Mesothelial cell of epicardium (in vitro differentiated cells): Measurements from ENCODE around the gene CD36. TPM values are rescaled to one million over a fixed set of nuclear protein-coding genes. Genes with fewer than 3 reads are reported as not detected.

Experiments
- DNase-seq, 2 experiments: peaks; one replicate each; pipeline ENCODE4 v3.0.0; 2021; ENCODE audit warnings: low spot score in 2 of 2; ENCODE audit not compliant: unreplicated experiment in 2 of 2
- H3K27ac Mint-ChIP-seq: 2 replicates; pipeline ENCODE4 v1.8.0; 2021; ENCODE audit warnings: mixed read lengths
- H3K27me3 Mint-ChIP-seq: 2 replicates; pipeline ENCODE4 v1.8.0; 2021; ENCODE audit warnings: low read depth, mixed read lengths
- H3K36me3 Mint-ChIP-seq: 2 replicates; pipeline ENCODE4 v1.8.0; 2021; ENCODE audit warnings: mixed read lengths
- H3K4me1 Mint-ChIP-seq: 2 replicates; pipeline ENCODE4 v1.8.0; 2021; ENCODE audit warnings: mixed read lengths
- H3K4me3 Mint-ChIP-seq: 2 replicates; pipeline ENCODE4 v1.8.0; 2021; ENCODE audit warnings: mild to moderate bottlenecking, moderate library complexity, mixed read lengths
- H3K9me3 Mint-ChIP-seq: 2 replicates; pipeline ENCODE4 v1.8.0; 2021; ENCODE audit warnings: mixed read lengths
- CTCF ChIP-seq: fragments of 200-600 bp; sonication (generic); IDR thresholded peaks from one replicate; pipeline ENCODE4 v1.5.0; 2021; ENCODE audit warnings: antibody characterized with exemption; ENCODE audit not compliant: unreplicated experiment
- total RNA-seq: library from RNA; stranded (reverse); gene quantifications from 3 replicates; pipeline ENCODE4 v1.2.1, GENCODE V29; 2021

The CD36 gene
- total RNA-seq, 1 donor from 2014 or later = 0.34 TPM

DNA sequence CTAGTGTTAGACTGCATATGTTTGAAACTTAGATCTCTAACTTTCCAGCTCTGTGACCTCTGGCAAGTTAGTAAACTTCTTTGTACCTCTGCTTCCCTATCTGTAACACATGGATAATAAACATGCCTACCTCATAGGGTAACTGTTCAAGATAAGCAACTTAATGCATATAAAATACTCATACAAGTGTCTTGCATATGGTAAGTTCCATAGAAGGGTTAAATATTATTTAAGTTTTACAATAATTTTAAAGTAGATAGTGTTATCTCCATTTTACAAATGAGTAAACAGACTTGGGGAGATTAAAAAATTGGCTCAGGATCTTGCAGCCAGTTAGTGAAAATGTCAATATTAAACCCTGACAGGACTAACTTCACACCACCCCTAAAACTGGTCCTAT, 30.1 kb upstream of the CD36 start:
- Mint-ChIP-seq H3K27ac (no peak overlapping the region), H3K4me3 (no peak overlapping the region), H3K36me3 (no peaks in the 10 kb centered on the region), H3K27me3 (no peaks in the 10 kb centered on the region), H3K4me1 (peaks cover 8% of the 10 kb centered on the region), H3K9me3 (no peaks in the 10 kb centered on the region)
- DNase-seq = no peak
- no peak for TF ChIP-seq CTCF

DNA sequence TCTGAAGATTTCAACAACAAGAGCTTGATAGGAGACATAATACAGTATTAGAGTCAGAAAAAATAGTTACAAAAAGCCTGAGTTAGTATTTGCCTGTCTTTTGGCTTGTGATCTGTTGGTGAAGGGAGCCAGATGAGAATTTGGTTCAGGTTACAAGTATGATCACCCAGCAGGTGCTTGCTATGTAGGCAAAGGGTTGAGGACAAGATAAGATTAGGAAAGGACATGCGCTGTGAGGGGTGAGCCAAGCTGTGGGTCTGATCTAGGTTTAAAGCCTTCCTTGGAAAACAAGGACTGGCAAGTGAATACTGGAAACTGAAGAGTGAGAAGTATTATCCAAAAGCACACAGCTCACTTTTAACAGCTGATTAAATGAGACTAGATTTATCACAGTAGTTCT, 28.7 kb upstream of the CD36 start:
- H3K9me3 Mint-ChIP-seq = no peaks in the 10 kb centered on the region
- no peak for TF ChIP-seq CTCF
- H3K4me3 Mint-ChIP-seq = no peak overlapping the region
- no peaks in the 10 kb centered on the region for H3K27me3 Mint-ChIP-seq
- DNase-seq = no peak
- H3K27ac Mint-ChIP-seq = no peak overlapping the region
- no peaks in the 10 kb centered on the region for H3K36me3 Mint-ChIP-seq
- peaks cover 10% of the 10 kb centered on the region for H3K4me1 Mint-ChIP-seq

GRCh38 chr7:80611353-80611752, 27.1 kb upstream of the CD36 start:
- Mint-ChIP-seq H3K36me3 (no peaks in the 10 kb centered on the region), H3K27me3 (no peaks in the 10 kb centered on the region), H3K9me3 (no peaks in the 10 kb centered on the region), H3K4me3 (no peak overlapping the region), H3K27ac (no peak overlapping the region), H3K4me1 (peaks cover 10% of the 10 kb centered on the region)
- TF ChIP-seq CTCF = no peak
- DNase-seq = no peak

- Mint-ChIP-seq H3K36me3 (no peaks in the 10 kb centered on the region), H3K4me3 (no peak overlapping the region), H3K27me3 (no peaks in the 10 kb centered on the region), H3K27ac (no peak overlapping the region), H3K9me3 (no peaks in the 10 kb centered on the region), H3K4me1 (peaks cover 10% of the 10 kb centered on the region)
- no peak for DNase-seq
- TF ChIP-seq CTCF = no peak
Observed at GRCh38 chr7:80611779-80612178, 26.7 kb upstream of the CD36 start.

DNA sequence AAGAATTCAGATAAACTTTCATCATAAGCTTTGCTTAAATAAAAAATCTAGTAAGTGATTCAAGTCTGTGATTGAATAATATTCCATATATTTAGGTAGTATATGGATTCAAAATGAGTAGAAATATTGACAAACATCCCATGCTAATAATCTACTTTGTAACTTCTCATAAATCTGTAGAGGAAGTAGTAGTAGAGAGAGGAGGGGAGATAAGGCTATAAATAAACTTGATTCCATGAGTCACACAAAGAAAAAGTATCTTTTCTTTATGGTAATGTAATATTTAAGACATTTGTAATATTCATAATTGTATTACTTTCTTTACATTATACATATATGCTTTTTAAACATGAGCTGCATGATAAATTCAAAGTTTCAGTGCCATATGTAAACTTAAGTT, 25.6 kb upstream of the CD36 start:
- no peak for DNase-seq
- H3K36me3 Mint-ChIP-seq = no peaks in the 10 kb centered on the region
- no peaks in the 10 kb centered on the region for H3K9me3 Mint-ChIP-seq
- TF ChIP-seq CTCF = no peak
- H3K27me3 Mint-ChIP-seq = no peaks in the 10 kb centered on the region
- H3K4me1 Mint-ChIP-seq = peaks cover 10% of the 10 kb centered on the region
- no peak overlapping the region for H3K4me3 Mint-ChIP-seq
- no peak overlapping the region for H3K27ac Mint-ChIP-seq

DNA sequence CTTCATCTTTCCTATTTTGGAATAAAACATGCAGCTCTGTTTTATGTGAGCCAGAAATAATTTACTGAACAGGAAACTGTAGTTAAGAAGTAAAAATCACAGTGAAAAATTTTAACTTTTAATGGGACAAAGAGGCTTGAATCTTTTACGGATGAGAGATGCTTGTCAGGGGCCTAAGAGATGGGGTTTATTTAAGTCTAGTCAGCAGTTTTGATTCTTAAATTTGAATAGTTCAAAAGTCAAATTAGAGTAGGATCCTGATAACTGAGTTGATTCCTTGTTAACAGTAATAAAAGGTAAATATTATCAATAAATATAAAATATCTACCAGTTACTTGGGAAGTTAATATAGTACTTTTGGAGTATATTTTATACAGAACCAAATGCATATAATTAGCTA, 24.9 kb upstream of the CD36 start:
- Mint-ChIP-seq H3K9me3 (peaks cover 4% of the 10 kb centered on the region), H3K4me3 (no peak overlapping the region), H3K36me3 (no peaks in the 10 kb centered on the region), H3K27ac (no peak overlapping the region), H3K4me1 (peaks cover 10% of the 10 kb centered on the region), H3K27me3 (no peaks in the 10 kb centered on the region)
- TF ChIP-seq CTCF = no peak
- no peak for DNase-seq
